HG03066 (cell line): Measurements from ENCODE around the gene CELF2.

Experiments used
- ATAC-seq: cut with Tn5 transposase; IDR thresholded peaks from one replicate; pipeline ENCODE4 v1.9.1; 2021; ENCODE audit warnings: low read depth; ENCODE audit not compliant: unreplicated experiment

The CELF2 gene

DNA sequence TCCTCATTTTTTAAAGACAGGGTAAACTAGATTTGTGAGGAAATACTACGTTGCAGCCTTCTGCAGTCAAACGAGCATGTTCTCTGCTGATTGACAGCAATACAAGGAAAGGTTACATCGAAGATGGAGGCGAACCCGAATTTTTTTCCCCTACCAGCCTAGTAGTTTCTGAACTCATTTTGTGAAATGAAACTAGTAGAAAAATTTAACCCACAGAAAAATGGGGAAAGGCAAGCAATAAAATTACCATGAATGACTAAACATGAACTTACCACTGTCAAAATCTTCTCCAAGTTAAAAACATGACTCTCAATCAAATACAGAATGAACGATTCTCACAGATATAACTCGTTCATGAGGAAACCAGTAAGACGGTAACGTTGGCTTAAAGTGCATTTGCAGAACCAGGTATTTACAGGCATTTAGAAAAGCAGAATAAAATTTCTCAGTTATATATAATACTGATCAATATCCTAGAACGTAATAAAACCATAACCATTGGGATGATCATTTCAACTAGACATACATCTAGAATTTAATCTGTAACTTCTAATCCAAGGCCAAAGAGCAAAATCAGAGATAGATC is 73.9 kb downstream of the CELF2 start:
- ATAC-seq = no peak

DNA sequence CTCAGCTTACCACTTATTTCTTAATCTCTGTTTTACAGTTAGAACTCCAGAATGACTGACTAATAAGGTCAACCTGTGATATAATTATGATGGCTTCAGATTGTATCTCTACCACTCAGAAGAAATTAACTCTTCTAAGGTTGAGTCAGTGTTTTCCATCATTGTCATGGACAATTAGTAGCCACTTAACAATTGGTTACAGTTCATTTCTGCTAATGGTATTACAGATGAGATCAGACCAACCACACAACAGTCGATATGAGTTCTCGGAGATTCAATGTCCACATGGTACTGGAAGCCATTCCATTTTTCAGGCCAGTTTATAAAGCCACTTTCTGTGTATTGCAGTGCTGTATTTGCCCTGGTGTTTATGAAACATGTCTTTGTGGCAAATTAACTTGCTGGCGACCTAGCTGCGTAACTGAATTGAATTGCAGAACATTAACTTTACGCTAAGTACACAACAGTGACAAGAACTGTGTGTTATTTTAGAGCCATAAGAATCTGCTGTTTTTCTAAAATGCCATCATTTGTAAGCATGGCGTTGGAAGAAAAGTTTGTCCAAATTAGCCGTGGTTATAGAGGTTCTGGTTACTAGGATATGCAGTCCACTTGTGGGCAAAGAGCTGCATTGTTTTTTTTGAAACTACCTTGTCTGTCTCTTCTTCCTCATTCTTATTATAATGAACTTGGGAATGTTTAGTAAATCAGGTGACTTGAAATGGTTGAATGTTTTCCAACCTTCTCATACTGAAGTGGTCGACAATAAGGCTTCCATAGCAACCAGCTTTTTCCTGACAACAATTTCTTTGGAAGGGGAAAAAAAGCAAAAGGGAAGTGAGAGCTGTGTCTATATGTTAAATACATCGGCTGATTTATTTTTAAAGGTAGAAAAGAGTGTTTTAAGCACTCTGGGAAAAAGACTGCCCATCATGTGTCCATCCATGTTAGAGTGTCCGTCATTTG is 76.4 kb downstream of the CELF2 start:
- ATAC-seq = no peak

DNA sequence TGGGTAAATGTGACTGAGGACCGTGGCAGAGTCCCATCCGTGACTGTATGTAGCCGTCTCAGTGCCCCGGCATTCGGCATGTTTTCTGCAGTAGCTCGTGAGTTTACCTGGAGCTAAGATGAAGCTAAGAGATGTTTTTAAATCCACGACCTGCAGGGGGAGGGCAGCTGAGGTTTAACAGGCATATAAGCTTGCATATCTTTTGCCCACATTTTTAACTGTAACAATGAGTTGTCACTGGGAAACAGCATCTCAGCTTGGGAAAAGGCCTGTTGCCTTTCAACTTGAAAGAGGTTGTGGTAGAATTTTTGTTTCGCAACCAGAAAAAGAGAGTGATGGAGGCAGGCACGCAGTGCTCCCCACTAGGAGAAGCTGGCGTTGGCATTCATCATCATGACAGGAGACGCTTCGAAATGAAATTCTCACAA is 77.7 kb downstream of the CELF2 start:
- no peak for ATAC-seq

DNA sequence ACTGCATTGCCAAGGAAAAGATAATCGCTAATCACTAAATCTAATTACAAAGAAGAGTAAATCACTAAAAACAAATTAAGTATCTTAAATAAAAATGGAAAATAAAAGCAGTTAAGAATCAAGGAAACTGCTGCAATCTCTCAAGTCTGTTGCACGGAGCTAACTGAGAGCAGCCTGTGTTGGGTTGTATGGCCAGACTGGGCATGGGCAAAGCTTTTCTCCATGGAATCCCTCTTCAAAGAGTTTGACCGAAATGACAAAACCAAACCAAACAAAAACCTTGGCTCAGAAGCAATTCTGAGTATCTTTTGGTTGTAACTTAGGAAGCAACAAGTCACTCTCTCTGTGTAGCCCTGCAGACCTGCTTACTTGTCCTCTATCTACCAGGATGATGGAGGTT is 78.8 kb downstream of the CELF2 start:
- ATAC-seq = no peak

DNA sequence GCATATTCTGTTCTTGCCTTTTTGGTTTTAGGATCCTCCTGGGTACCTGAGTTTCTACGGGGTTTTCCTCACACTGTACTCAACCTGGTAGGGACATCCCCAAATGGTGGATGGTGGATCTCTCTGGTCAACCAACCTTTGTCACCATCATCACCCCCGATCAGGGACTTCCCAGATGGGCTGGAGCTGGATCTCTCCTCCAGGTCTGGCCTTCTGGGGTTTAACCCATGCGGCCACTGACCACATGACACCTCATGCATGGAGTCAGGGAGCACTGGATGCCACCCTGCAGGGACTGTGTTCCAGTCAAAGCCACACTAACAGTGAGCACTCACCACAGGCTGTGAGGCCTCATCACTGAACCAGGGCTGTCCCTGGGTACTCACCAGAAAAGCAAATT is 80.0 kb downstream of the CELF2 start:
- no peak for ATAC-seq

DNA sequence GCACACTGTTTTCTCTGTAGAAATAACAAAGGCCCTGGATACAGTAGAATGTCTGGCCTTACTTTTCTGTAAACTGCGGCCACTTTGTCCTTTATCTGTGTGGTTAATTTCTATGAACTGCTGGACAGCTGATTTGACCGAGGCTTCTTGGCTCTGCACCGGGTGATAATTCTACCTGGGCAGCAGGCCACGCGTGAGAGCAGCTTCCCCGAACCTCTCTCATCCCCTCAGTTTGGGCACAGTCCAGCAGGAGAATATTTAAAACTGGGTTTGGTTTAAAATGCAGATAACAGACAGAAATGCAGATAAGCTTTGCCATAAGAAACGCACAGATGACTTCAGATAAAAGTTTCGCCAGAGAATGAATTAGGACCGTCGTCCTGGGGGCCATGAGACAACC is 81.0 kb downstream of the CELF2 start:
- ATAC-seq = no peak

DNA sequence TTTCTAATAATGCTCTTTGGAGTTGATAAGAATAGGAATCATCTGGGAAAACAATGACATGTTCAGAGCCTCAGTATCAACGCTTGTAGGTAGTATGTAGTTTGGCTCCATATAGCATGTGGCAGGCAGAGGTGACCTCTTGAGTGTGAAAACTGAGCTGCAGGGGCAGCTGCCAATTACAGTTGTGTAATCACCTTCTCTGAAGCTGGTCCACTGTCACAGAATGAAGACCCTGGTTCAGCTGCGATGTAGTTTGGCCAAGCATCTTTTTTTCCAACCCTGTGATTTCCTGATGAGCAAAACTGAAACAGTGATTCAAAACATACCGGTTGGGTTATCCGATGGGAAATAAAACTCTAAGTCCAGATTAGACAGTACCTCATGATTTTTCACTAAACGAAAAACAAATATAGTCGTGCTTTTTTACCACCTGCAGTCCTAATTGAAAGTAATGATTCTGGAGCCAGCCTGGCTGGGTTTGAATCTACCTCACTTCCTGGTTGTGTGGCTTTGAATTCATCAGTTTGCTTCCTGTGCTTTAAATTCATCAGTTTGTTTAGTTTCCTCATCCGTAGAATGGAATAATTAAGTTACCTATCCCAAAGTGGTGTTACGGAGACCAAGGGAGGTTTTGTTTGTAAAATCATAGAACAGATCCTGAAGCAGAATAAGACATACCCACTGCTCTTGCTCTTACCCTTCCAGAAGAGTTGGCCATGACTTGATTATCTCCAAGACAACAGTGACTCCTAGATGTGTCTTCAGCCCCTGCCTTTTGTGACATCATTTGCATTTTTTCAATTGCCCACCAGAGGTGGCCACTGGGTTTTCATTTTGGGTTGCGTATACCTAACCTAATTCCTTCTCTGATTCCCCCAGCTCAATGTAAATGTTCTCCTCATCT is 87.4 kb downstream of the CELF2 start:
- no peak for ATAC-seq

DNA sequence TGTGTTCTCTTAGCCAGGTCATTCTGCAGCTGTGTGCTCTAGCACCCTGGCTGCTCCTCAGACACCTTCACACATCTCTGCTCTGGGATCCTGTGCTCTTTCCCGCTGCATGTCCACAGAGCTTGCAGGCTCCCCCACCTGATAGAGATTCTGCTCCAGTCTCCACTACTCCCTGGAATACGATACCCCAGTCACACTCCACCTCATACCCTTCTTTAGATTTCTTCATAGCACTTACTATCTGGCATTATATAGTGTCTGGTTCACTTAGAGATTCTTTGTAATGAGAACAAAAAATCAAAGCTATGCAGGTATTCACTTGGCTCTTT is 88.0 kb downstream of the CELF2 start:
- no peak for ATAC-seq

DNA sequence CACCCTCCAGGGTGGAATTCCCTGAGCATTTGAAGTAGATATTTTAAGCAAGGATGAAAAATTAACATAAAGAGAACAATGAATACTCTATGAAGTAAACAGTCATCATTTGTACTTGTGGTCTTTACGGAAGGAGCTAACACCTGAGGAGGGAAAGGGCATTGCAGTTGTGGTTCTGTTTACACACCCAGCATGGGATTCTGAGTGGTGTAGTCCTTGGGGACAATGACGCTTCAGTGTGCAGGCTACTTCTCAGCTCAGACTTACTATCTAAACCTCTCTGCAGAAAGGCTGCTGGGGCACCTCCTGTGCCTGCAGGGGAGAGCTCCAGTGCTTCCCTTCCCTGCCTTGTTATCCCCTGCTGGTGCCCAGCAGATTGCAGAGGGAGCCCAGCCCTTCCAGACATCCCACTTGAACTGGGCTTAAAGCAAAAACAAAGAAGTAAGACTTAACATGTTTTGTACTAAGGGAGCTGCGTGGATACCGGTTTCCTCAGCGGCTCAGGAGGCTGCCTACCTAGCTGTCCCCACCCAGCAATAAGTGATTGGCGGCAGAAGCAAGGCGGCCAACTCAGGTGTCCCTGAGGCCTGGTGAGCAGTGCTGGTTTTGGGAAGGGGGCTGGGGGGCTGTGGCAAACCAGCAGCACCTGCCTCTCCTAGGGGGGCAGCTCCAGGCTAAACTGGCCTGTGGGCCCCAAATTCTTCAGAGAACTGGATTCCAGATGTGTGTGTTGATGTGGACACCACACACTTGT is 89.1 kb downstream of the CELF2 start:
- no peak for ATAC-seq

DNA sequence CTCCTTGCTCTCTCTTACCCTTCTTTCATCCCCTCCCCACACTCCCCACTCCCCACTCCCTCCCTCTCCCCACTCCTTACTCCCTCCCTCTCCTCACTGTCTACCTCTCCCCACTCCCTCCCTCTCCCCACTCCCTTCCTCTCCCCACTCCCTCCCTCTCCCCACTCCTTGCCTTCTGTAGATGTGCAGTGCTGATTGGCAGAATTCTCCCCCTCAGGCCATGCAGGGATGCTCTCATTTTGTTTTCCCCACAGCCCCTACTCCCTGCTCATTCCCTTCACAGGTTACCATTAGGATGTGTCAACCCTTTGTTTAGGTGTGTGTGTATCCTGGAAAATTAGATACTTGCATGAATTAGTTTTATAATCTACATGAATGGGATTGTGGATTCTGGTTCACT is 90.3 kb downstream of the CELF2 start:
- ATAC-seq = no peak

DNA sequence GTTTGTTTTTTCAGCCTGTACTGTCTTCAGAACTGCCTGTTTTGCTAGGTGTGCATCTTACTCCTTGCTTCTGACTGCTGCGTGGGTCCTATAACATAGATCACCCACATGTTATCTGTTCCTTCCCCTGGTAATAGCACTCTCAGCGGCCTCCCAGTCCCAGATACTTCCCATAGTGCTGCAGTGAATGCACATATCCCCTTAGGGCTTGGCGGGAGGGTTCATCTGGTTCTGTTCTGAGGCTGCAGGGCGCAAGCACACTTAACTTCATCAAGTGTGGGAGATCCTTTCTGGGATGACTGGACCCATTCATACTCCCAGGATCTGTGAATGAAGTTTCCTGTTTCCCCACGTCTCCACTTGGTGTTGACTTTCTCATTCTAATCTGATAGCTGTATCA is 90.7 kb downstream of the CELF2 start:
- no peak for ATAC-seq

DNA sequence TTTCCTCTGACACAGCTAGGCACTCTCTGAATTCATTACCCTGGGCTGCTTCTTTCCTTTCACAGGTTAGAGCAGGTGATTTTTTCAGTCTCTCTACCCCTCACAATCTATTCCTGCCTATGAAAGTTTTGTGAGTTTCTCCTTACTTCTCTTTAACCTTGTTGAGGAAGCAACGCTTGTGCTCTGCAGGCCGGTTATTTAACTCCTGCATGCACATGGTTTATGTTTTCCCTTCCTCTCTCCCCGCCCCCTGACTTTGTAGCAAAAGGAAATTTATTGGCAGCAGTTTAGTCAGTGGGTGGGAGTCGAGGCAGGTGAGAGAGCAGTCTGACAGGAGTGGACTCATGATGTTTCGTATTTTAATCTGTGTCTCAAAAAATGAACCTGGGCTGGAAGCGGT is 91.9 kb downstream of the CELF2 start:
- ATAC-seq = no peak

DNA sequence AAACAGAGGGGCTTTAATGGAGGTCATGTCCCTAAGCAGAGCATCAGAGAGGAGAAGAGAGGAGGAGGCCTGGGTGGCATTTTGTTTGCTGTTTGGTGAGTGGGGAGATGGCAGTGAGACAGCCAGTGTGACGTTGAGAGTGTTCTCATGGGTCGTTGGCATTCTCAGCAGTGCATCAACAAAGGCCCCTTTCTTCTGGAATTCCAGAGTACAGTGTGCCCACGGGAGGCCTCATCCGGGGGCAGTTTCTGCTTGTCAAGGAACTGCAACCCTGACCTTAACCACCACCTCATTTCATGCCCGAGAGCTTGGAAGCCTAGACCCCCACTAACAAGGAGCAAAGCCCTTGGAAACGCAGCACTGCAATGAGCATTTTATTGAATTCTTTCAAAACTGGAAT is 92.9 kb downstream of the CELF2 start:
- no peak for ATAC-seq

DNA sequence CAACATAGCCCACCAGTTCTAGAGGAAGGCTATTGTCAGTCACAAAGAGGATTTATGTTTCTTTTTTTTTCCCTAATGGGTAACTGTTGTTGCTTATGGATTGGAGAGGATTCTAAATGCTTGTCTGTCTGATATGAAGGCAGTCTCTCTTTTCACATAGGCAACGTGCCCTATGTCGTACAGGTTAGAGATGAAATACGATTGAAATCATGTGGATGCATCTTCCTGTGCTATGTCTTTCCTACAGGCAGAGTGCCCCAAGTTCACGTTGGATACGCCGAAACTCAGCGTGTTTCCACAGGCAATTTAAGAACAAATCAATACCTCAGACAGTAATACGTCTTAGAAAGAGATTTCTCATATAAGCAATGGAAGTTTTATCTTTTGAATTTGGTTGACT is 93.8 kb downstream of the CELF2 start:
- no peak for ATAC-seq

DNA sequence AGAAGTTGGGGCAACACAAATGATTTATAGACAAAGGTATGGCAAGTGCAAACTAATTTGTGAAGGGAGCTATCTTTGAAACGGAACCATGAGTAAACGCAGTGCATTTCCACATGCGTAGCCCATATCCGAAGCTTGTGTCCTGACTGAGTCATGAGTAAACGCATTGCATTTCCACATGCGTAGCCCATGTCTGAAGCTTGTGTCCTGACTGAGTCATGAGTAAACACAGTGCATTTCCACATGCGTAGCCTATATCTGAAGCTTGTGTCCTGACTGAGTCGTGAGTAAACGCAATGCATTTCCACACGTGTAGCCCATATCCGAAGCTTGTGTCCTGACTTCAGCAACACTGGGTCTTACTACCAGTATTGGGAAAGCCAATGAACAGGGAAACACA is 95.0 kb downstream of the CELF2 start:
- ATAC-seq = no peak

DNA sequence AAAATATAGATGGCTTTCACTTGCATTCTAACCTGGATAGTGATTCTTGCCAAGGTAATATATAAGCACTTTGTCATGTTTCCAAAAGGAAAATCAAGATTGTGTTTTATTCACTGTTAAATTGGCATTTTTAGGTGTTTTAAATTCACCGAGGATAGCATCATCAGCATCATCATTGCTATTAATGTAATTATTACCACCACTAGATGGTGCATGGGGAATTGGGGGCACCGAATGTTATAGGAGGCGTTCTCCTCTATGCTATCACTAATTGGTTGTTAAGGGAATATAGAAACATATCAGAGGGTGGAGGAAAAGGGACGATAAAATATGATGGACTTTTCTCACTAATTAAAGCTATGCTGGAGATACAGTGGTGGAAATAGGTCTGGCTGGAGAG is 95.5 kb downstream of the CELF2 start:
- ATAC-seq = no peak

DNA sequence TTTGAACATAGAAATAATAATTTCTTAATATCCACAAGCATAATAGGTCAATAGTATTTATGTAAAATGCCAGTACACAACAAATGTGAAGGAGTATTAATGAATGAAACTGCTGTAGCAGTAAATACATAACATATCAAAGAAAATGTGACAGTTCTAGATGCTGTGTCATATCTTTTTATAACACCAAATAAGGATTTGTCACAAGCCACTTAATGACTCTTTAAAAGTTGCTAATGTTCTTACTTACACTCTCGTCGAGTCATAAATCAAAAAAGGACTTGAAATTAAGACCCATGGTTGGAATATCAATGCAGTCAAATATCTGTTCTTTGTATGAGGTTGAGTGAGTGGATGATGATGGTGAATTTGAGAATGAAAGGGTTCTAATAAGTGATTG is 96.6 kb downstream of the CELF2 start:
- no peak for ATAC-seq

DNA sequence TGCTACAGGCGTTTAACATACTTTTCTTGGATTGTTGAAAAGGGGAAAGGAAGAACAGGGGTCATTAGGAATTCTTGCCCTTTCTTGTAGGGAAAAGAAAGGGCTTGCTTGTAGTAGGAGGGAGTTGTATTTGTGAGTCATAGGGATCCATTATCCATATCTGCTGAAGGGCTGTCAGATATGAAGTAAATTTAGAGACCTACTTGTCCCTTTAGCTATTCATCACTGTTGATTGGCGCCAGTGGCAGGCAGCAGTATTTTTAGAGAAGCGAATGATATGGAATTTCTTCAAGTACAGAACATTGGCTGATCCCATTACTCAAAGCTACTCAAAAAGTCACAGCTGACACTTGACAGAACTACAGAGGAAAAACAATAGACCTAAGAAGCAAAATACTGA is 97.7 kb downstream of the CELF2 start:
- no peak for ATAC-seq

DNA sequence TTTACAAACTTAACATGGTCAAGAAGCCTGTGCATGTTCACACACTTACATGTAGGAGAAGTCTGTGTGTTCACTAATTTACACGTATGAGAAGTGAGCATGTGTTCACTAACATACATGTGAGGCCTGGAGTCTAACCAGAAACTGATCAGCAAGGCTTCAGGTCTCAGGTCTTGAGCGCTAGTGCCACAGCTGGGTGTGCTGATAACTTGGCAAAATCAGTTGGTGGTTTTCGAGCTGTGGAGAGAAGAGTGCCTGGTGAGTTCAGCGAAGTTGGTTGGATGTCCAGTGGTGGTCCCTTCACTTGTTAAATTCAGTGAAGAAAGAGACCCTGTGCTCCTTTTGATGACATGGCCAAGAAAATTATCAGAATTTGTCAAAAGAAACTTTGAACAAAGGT is 98.7 kb downstream of the CELF2 start:
- ATAC-seq = no peak

DNA sequence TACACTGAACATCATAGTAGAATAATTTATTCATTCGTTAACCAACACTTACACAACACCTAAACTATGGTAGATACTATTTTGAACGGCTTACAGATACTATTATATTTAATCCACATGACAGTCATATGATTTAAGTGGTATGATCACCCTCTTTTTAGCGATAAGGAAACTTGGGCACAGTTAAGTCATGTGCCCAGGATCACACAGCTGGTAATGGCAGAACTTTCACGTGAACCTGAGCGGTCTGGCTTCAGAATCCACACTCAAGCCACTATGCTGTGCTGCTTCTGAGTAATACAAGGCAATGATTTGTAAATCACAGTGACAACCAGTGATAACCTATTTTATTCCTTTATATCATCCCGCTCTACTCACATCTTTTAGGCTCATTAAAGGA is 99.1 kb downstream of the CELF2 start:
- no peak for ATAC-seq

DNA sequence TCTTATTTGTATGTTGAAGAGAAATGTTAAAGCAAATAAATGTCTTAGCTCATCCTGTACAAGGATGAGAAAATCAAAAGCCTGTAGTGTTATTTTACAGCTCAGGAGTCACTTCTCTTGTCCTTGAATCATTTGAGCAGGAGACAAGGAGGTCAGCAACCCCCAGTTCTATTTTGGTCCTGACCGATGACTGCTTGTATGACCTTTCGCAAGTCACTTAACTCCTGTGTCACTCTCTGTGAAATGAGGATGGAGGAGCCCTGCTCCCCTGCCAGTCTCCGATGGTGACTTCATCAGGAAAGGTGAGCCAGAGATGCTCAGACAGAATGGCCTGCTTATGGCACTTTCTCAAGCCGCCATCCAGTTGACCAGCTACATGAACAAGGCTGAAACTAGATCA is 101.0 kb downstream of the CELF2 start:
- ATAC-seq = no peak
